H7 (cell line): ENCODE measurements around the gene ATP6V1G2. TPM values are rescaled to one million over a fixed set of nuclear protein-coding genes. Genes with fewer than 3 reads are reported as not detected.
A peak's percentile ranks its signal among the peaks of the same experiment; 100 is the strongest.
"Not testable (repeated sequence)": the region's sequence is repeated elsewhere in the genome, so short reads cannot be mapped to it uniquely, and the experiment has no call there.

ENCODE experiments used
- DNase-seq: peaks from one replicate; pipeline ENCODE4 v3.0.0; 2012
- H3K27me3 ChIP-seq: 2 replicates; pipeline ENCODE4 v1.6.0; 2011; ENCODE audit warnings: mild to moderate bottlenecking, low read length; ENCODE audit not compliant: control insufficient read depth, insufficient read depth
- H3K36me3 ChIP-seq: replicated peaks from 2 replicates; pipeline ENCODE4 v1.5.1; 2011; ENCODE audit warnings: low read length; ENCODE audit not compliant: control insufficient read depth, insufficient read depth
- H3K4me3 ChIP-seq: 2 replicates; pipeline ENCODE4 v1.5.1; 2011; ENCODE audit warnings: low read depth, mild to moderate bottlenecking, control low read depth, low read length, moderate library complexity; ENCODE audit not compliant: insufficient read depth
- total RNA-seq: library from RNA; depleted of rRNA; stranded (reverse); fragments of >200 nt; shearing (Covaris generic); gene quantifications from 2 replicates; pipeline ENCODE4 v1.2.3, GENCODE V29; 2014

The ATP6V1G2 gene
- total RNA-seq, 1 experiment from 2014 or later, result 3.5 TPM

GRCh38 chr6:31531771-31532643 lies 14.4 kb downstream of the ATP6V1G2 start:
- Histone ChIP-seq H3K36me3 (peaks cover 59% of the 10 kb centered on the region), H3K4me3 (no peak overlapping the region), H3K27me3 (no peaks in the 10 kb centered on the region)
- no peak for DNase-seq

GRCh38 chr6:31531162-31531561 lies 15.2 kb downstream of the ATP6V1G2 start:
- H3K36me3 ChIP-seq, result peaks cover 52% of the 10 kb centered on the region

GRCh38 chr6:31530659-31531058 lies 15.7 kb downstream of the ATP6V1G2 start:
- H3K36me3 ChIP-seq, result peaks cover 47% of the 10 kb centered on the region
- H3K27me3 ChIP-seq, result no peaks in the 10 kb centered on the region
- no peak for DNase-seq
- no peak overlapping the region for H3K4me3 ChIP-seq

More at GRCh38 chr6:31531162-31531561, 15.2 kb downstream of the ATP6V1G2 start:
- no peak for DNase-seq
- no peaks in the 10 kb centered on the region for H3K27me3 ChIP-seq
- H3K4me3 ChIP-seq, result no peak overlapping the region

- Histone ChIP-seq H3K4me3 (no peak overlapping the region), H3K27me3 (no peaks in the 10 kb centered on the region), H3K36me3 (peaks cover 36% of the 10 kb centered on the region)
- peak; percentile 54 for DNase-seq
These were observed 16.9 kb downstream of the ATP6V1G2 start for GRCh38 chr6:31529329-31530150.

- no peaks in the 10 kb centered on the region for H3K27me3 ChIP-seq
- no peak within 1 kb of the TSS for H3K4me3 ChIP-seq
- H3K36me3 ChIP-seq, result peaks cover 31% of the 10 kb centered on the region
- peak; percentile 57 for DNase-seq
These were observed 17.5 kb downstream of the ATP6V1G2 start, which contains the start of gene MCCD1 for GRCh38 chr6:31528821-31529328. TSS of gene MCCD1 (plus strand) at chr6:31528962. CDS start at chr6:31529015, 53 bp downstream.

- Histone ChIP-seq H3K4me3 (no peak overlapping the region), H3K36me3 (peaks cover 26% of the 10 kb centered on the region), H3K27me3 (no peaks in the 10 kb centered on the region)
- no peak for DNase-seq
These were observed 18.1 kb downstream of the ATP6V1G2 start for GRCh38 chr6:31528307-31528777.

GRCh38 chr6:31525932-31526591 lies 20.3 kb downstream of the ATP6V1G2 start:
- Histone ChIP-seq H3K4me3 (no peak overlapping the region), H3K36me3 (peaks cover 9% of the 10 kb centered on the region), H3K27me3 (no peaks in the 10 kb centered on the region)
- no peak for DNase-seq

GRCh38 chr6:31525553-31525931 lies 20.9 kb downstream of the ATP6V1G2 start:
- Histone ChIP-seq H3K4me3 (no peak overlapping the region), H3K36me3 (peaks cover 4% of the 10 kb centered on the region), H3K27me3 (no peaks in the 10 kb centered on the region)
- no peak for DNase-seq

GRCh38 chr6:31521835-31522234 lies 24.6 kb downstream of the ATP6V1G2 start:
- Histone ChIP-seq H3K27me3 (no peaks in the 10 kb centered on the region), H3K36me3 (no peaks in the 10 kb centered on the region)
- no peak for DNase-seq

GRCh38 chr6:31513456-31514165 lies 32.8 kb downstream of the ATP6V1G2 start:
- H3K27me3 ChIP-seq, result no peaks in the 10 kb centered on the region
- DNase-seq, result no peak
- H3K4me3 ChIP-seq, result no peak overlapping the region
- H3K36me3 ChIP-seq, result peaks cover 8% of the 10 kb centered on the region

More at GRCh38 chr6:31521835-31522234, 24.6 kb downstream of the ATP6V1G2 start:
- no peak overlapping the region for H3K4me3 ChIP-seq

- no peak for DNase-seq
- no peaks in the 10 kb centered on the region for H3K27me3 ChIP-seq
- H3K4me3 ChIP-seq, result no peak overlapping the region
- peaks cover 11% of the 10 kb centered on the region for H3K36me3 ChIP-seq
These were observed 36.4 kb downstream of the ATP6V1G2 start for GRCh38 chr6:31510007-31510406.

GRCh38 chr6:31509036-31509435 lies 37.4 kb downstream of the ATP6V1G2 start:
- H3K4me3 ChIP-seq, DNase-seq, H3K27me3 ChIP-seq: not testable (repeated sequence)

GRCh38 chr6:31502586-31502985 lies 43.8 kb downstream of the ATP6V1G2 start:
- Histone ChIP-seq H3K4me3 (no peak overlapping the region), H3K27me3 (no peaks in the 10 kb centered on the region; the same call in 1 of the 2 replicates), H3K36me3 (peaks cover 1% of the 10 kb centered on the region)
- no peak for DNase-seq

More at GRCh38 chr6:31509036-31509435, 37.4 kb downstream of the ATP6V1G2 start:
- H3K36me3 ChIP-seq, result peaks cover 11% of the 10 kb centered on the region
